GM04504 (cell line): Measurements from ENCODE around the gene LRTM2.
"Not testable (repeated sequence)": the region's sequence is repeated elsewhere in the genome, so short reads cannot be mapped to it uniquely, and the experiment has no call there.

Source experiments
- DNase-seq: peaks from one replicate; pipeline ENCODE4 v3.0.0-alpha.2; 2012; ENCODE audit warnings: low read depth

Gene LRTM2

DNA sequence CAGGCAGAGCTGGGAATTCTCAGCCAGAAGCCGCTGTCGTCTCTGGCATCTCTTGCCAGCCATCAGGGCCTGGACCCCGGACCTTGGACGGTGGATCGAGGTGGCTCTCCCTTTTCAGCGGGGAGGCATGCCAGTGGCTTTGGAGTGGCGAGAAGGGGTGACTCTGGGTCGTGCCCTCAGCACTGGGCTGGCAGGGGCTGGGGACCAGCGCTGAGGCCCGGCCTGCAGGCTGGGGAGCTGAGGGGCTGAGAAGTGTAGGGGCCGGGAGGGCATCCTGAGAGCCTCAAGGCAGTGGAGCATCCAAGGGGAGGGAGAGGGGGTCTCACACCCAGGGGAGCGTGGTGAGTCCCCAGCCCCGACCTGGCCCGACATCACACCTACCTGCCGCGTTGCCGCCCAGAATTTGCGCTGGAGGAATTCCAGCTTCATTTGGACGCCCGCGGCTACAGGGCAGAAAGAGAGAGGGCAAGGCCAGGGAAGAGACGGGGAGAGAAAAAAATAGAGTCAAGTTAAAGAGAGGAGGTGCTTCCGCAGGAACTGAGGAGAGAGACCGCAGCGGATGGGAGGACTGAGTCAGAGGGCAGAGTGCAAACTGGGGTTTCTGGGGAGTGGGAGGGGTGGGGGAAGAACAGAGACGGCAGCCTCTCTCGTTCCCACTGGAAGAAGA, 9.0 kb upstream of the LRTM2 start:
- no peak for DNase-seq

DNA sequence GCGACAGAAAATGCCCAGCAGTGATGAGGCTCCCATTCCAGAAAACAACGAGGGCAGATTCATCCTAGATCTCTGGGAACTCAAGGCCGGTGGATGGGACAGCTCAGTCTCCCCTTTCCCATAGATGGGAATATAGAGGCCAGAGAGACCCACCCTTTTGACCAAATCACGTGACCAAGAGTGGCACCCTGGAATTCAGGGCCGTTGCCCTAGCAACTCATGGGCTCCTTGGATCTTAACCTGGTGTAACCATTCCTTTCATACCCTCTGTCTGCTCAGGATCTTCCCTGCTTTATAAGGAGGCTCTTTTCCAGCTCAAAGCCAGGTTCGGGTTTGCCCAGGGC, 8.4 kb upstream of the LRTM2 start:
- DNase-seq = no peak

GRCh38 chr12:1812650-1813302, 7.6 kb upstream of the LRTM2 start:
- no peak for DNase-seq

DNA sequence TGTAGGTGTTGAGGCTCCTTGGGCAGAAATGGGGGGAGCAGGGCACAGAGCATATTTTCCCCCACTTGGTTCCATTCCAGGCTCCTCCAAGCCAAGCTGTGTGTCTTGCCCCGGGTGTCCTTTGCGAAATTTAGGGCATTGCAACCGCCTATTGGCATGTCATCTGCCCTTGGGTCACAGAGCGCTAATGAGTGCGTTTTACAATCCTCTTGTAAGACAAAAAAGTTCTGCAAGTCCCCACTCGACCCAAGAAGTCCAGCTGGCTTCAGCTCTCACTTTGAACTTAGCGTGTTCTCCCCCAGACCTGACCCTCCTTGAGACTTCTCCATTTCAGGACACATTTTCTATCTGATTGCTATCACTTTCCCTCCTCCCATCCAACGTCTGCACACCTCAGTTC, 6.1 kb upstream of the LRTM2 start:
- DNase-seq = no peak

DNA sequence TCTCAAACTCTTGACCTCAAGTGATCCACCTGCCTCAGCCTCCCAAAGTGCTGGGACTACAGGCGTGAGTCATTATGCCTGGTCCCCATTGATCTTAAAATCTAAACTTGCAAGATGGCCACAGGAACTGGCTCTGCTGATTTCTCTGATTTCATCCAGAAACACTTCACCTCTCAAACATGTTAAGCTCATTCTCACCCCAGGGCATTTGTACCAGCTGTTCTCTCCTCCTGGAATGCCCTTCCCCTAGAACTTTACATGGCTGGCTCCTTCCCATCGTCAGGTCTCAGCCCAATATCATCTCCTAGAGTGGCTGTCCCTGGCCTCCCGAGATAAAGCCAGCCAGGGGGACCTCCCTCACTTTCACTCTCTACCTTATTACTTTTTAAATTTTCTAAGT, 5.3 kb upstream of the LRTM2 start:
- DNase-seq = no peak

DNA sequence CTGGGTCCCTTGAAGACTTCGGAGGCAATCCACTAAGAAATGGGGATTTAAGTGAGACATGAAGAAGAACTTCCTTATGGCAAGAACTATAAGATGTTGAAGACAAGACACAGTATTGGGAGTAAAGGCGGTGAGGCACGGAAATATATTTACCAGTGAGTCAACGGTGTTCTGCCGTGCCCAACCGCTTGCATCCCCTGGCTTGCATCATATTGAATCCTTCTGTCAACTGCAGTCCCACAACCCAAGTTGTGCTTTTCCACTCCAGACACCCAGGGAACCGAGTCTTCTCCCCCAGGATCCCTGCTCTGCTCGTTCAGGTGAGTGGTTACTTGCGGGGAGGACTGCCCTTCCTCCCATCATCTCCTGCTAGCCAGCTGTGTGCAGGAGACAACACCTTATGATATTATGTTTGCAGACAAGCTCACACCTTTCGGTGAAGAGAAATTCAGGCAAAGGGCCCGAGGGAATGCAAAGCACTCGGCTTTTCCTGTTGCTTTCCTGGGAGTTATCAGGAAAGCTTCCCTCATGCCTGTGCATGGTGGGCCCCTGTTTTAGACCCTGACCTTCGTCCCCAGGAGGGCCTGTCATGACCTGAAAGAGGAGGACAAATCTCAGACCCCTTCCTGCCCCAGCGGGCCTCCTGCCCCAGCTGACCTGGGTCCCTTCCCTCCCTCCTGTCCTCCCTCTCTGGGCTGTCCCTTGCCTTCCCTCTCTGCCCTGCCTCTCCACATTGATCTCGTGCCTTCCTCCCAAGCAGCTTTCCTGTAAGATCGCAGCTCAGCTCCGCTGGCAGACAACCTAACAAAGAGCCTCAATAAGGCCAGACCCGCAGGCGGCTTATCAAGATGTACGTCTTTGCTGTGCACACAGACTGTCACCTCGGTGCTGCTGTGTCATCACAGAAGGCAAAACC, 4.3 kb upstream of the LRTM2 start:
- no peak for DNase-seq

DNA sequence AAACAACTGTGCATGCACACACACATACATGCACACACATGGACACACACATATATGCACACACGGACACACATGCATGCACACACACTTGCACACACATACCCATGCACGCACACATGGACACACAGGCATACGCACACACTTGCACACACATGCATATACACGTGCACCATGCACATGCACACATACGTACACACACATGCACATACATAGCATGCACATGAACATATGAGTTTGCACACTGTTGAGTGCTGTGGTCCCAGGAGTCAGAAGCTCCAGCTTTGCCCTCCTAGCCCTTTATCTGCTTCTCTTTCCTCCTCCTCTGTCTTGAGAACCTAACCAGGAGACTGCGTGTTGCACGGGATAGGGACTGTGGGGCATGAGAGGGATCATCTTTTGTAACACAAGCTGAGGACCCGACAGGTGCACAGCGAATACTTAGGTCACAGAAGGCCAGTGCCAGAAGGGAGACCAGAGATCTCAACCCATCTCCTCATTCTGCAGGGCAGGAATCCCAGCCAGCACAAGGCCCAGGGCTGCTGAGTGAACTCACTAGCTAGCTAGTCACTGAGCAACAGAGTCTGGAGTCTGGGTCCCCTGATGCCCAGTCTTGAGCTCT, 3.5 kb upstream of the LRTM2 start:
- no peak for DNase-seq

DNA sequence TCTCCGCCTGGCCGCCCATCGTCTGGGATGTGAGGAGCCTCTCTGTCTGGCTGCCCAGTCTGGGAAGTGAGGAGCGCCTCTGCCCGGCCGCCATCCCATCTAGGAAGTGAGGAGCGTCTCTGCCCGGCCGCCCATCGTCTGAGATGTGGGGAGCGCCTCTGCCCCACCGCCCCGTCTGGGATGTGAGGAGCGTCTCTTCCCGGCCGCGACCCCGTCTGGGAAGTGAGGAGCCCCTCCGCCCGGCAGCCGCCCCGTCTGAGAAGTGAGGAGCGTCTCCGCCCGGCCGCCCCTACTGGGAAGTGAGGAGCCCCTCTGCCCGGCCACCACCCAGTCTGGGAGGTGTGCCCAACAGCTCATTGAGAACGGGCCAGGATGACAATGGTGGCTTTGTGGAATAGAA, 2.4 kb upstream of the LRTM2 start:
- not testable (repeated sequence) for DNase-seq

DNA sequence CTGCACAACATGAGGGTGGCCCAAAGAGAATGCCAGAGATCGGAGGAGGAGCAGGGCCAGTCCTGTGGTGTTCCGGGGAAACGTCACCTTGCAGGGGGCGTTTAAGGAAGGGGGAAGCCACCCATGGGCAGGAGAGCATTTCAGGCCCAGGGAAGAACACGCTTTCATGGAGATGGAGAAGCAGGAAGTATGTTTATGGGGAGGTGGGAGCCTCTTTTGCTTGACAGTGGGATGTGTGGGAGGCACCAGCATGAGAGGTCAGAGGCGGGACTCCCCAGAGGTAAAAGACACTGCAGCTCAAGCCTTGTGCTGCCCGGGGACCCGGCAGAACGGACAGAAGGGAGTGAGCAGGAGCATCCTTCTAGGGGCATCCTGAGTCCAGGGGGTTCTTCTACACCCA, 1.3 kb upstream of the LRTM2 start:
- no peak for DNase-seq

DNA sequence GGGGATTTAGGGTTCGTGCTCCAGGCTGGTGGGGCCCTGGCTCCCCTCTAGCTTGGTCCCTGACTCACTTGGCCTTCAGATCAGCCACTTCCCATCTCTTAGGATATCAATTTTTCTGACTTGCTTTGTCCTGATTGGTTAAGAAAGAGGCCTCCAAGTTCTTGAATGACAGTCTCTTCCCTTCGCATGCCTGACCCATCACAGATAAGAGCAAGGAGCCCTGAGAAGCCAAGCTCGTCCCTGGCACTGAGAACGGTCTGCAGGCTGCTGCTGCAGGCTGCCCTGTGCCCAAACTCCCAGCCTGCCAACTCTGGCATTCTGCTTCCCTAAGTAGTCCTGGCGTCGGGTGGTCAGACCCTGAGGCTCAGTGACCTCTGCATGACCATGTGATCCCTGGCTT, 794 bp upstream of the LRTM2 start:
- DNase-seq = no peak

- DNase-seq = no peak
Observed at GRCh38 chr12:1820896-1821291, 529 bp downstream of the LRTM2 start.

DNA sequence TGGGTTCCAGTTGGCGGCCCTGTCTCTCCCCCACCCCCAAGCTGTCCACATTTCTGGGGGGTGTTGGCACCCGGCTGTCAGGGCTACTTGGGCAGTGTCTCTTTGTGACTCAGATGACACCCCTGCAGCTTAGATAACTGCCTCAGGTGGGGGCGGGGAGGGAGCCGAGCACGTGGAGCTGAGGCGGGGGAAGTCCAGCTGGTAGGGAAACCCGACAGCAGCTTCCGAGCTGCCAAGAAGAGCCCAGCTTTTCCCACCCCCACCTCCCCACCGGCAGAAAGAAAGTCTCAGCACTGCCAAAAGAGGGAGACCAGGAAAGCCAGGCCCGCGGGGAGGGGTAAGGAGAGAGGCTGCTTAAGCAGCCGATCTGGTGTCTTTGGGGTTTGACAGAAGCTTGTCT, 1.4 kb downstream of the LRTM2 start:
- no peak for DNase-seq

- no peak for DNase-seq
Observed at GRCh38 chr12:1822699-1823098, 2.3 kb downstream of the LRTM2 start.

- no peak for DNase-seq
Observed at GRCh38 chr12:1823237-1823636, 2.9 kb downstream of the LRTM2 start.

DNA sequence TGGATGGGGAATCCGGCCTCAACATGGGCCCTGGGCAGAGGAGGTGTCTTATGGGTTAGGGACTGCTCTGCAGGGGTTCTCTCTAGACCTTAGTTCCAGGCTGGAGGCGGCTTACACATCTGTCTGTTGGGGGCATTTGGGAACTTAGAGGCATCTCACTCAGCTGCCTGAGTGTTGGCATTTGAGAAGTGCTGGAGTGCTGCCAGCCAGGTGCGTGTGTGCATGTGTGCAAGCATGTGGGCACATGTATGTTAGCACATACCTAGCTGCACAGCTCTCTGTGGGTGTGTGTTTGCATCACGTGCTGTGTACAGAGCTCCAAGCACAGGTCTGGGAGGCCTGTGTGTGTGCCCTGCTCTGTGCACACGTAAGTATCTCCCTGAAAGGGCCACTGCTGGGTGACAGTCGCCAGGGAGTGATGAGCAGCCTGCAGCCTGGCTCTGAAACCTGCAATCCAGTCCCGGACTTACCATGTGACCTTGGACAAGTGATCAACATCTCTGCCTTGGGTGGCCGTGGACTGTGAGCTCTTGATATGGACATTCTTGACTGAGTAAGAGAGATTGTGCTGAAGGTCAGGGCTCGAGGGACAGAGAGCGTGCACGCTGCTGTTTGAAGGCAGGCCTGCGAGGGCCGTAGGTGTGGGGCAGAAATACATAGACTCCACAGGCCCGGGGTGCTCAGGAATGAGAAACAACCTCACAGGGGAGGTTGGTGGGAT, 5.2 kb downstream of the LRTM2 start:
- DNase-seq = no peak

GRCh38 chr12:1826401-1826800, 6.0 kb downstream of the LRTM2 start:
- no peak for DNase-seq

DNA sequence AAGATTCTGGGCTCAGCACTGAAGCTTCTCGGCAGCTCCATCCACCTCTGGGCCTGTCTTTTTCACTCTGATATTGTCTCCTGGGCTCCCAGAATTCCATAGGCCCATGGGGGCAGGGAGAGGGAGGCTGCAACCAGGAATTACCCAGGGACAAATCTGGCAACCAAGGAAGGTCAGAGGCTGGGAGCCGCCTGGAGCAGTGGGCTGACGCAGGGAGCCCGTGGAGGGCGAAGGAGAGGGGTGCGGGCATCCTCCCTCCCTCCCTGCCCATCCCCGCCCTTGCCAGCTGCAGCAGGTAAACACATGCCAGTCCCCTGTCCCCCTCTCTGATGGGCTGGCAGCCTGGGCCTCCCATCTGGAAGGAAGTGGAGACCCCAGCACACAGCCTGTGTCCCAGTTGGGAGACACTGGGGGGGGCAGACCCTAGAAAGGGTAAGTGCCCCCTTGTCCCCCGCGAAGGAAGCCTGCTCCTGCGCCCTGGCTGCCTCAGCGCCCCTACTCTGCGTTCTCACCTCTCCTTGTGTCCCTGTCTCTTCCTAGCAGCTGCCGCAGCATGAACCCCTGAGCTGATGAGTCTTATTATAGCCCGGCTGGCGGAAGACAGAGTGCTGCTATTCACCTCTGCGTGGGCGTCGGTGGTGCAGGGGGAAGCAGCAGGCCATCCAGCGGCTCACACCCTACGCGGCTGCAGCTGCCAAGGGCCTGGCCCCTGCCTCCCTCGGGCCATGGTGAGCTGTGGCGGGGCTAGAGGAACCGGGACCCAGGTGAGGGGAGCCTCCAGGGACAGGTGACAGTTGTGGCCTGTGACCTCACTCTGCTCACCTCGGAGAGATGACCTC, 6.7 kb downstream of the LRTM2 start:
- no peak for DNase-seq

- no peak for DNase-seq
Observed at GRCh38 chr12:1827826-1828805, 7.8 kb downstream of the LRTM2 start.

DNA sequence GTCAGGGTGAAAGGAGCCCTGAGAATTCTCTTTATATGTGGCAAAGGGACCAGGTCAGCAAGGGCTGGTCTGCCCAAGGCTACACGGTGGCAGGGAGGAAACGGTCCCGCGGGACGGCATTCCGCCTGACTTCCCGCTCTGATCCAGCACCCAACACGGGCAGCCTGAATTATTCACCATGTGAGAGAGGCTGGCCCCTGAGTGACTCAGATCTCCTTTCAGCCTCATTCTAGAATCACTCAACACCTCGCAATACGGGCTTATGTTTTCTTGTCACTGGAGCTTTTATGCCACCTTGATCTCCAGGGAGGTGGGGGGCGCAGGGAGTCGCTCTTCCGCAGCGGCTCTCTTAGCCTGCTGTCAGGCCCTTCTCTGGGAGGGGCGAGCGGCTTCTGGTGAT, 8.5 kb downstream of the LRTM2 start:
- DNase-seq = no peak

- DNase-seq = no peak
Observed at GRCh38 chr12:1829306-1829900, 9.0 kb downstream of the LRTM2 start.
